Smooth muscle cell (in vitro differentiated cells): ENCODE data around the gene IL20. TPM values are rescaled to one million over a fixed set of nuclear protein-coding genes. Genes with fewer than 3 reads are reported as not detected.

Experiments used
- DNase-seq: peaks from one replicate; lab custom pipeline; 2025; ENCODE audit not compliant: unreplicated experiment; lab: John Stamatoyannopoulos, UW
- H2AFZ ChIP-seq: fragments of 200-600 bp; sonication (generic); 2 replicates; pipeline ENCODE4 v1.6.0; 2016; ENCODE audit warnings: antibody characterized with exemption, low read depth, mild to moderate bottlenecking
- H3F3A ChIP-seq: fragments of 200-600 bp; sonication (generic); 2 replicates; pipeline ENCODE4 v1.6.0; 2017; ENCODE audit warnings: antibody characterized with exemption, low read depth
- H3K27ac ChIP-seq: fragments of 200-600 bp; sonication (generic); 2 replicates; pipeline ENCODE4 v1.5.1; 2016; ENCODE audit warnings: low read depth, mild to moderate bottlenecking
- H3K27me3 ChIP-seq: fragments of 200-600 bp; sonication (generic); 2 replicates; pipeline ENCODE4 v1.6.1; 2016; ENCODE audit warnings: low read depth, mild to moderate bottlenecking
- H3K36me3 ChIP-seq: fragments of 200-600 bp; sonication (generic); 2 replicates; pipeline ENCODE4 v1.5.1; 2016; ENCODE audit warnings: low read depth
- H3K4me1 ChIP-seq: fragments of 200-600 bp; sonication (generic); 2 replicates; pipeline ENCODE4 v1.5.1; 2016; ENCODE audit warnings: low read depth
- H3K4me2 ChIP-seq: fragments of 200-600 bp; sonication (generic); 2 replicates; pipeline ENCODE4 v1.6.0; 2016; ENCODE audit warnings: mild to moderate bottlenecking
- H3K4me3 ChIP-seq: fragments of 200-600 bp; sonication (generic); 2 replicates; pipeline ENCODE4 v1.5.1; 2016; ENCODE audit warnings: mild to moderate bottlenecking
- H3K79me2 ChIP-seq: fragments of 200-600 bp; sonication (generic); 2 replicates; pipeline ENCODE4 v1.6.0; 2016; ENCODE audit warnings: low read depth, mild to moderate bottlenecking
- H3K9ac ChIP-seq: fragments of 200-600 bp; sonication (generic); 2 replicates; pipeline ENCODE4 v1.6.0; 2016; ENCODE audit warnings: low read depth
- H3K9me3 ChIP-seq: fragments of 200-600 bp; sonication (generic); replicated peaks from 2 replicates; pipeline ENCODE4 v1.5.1; 2016; ENCODE audit warnings: low read depth
- H4K20me1 ChIP-seq: fragments of 200-600 bp; sonication (generic); 2 replicates; pipeline ENCODE4 v1.6.0; 2016; ENCODE audit warnings: low read depth
- WGBS: methylation state at CpG from one replicate; pipeline ENCODE4 v1.1.7; 2016; ENCODE audit warnings: low lambda C conversion rate; 5-methylcytosine and 5-hydroxymethylcytosine counted together
- polyA plus RNA-seq: library from polyadenylated mRNA; unstranded; fragments of >200 nt; fragmentation: Nextera tagmentation; extraction: Ambion mirVana; gene quantifications from 2 replicates; pipeline ENCODE4 v1.2.1, GENCODE V29; 2016
- total RNA-seq: library from RNA; depleted of rRNA; stranded (reverse); fragments of >200 nt; gene quantifications from 2 replicates; pipeline ENCODE4 v1.2.3, GENCODE V29; 2014
- TF ChIP-seq, protein P1 (sequence below): fragments of 200-600 bp; sonication (generic); IDR thresholded peaks from 2 replicates; pipeline ENCODE4 v1.5.1; 2017; ENCODE audit warnings: borderline replicate concordance, mild to moderate bottlenecking, antibody characterized with exemption; ENCODE audit not compliant: insufficient read depth, poor library complexity, severe bottlenecking

IL20 gene
- total and polyA plus RNA-seq, 2 experiments from 2014 or later, result not detected

DNA sequence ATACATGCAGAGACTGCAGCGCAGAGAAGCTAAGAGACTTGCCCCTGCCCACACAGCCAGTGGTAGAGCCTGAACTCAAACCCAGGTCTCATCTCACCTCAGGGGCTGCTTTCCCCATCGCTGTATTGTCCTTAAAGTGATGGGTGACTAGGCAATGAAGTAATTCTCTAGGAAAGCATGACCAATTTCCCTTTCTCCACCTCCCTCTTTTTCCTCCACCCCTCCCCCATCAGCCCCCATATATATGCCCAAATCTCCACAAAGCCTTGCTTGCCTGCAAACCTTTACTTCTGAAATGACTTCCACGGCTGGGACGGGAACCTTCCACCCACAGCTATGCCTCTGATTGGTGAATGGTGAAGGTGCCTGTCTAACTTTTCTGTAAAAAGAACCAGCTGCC lies 31.8 kb downstream of the IL20 start, which contains the start of gene IL24:
TSS of gene IL24 (plus strand) at position 269 of the 400 bp plus-strand sequence. CDS start 390 bp downstream, outside the sequence.
- Histone ChIP-seq H3K27ac (peak within 1 kb of the TSS; percentile 88), H2AFZ (no peak within 1 kb of the TSS), H3K9ac (peak within 1 kb of the TSS; percentile 57), H3K9me3 (no peaks in the 10 kb centered on the region), H3K27me3 (no peaks in the 10 kb centered on the region), H4K20me1 (no peaks in the 10 kb centered on the region), H3K4me1 (peaks cover 12% of the 10 kb centered on the region), H3K79me2 (no peaks in the 10 kb centered on the region), H3K4me3 (no peak within 1 kb of the TSS), H3F3A (no peaks in the 10 kb centered on the region), H3K36me3 (no peaks in the 10 kb centered on the region), H3K4me2 (peak within 1 kb of the TSS; percentile 70)
- 68% methylated on average over 4 of the region's 4 CpGs for WGBS
- DNase-seq, result no peak
- TF ChIP-seq, protein P1, sequence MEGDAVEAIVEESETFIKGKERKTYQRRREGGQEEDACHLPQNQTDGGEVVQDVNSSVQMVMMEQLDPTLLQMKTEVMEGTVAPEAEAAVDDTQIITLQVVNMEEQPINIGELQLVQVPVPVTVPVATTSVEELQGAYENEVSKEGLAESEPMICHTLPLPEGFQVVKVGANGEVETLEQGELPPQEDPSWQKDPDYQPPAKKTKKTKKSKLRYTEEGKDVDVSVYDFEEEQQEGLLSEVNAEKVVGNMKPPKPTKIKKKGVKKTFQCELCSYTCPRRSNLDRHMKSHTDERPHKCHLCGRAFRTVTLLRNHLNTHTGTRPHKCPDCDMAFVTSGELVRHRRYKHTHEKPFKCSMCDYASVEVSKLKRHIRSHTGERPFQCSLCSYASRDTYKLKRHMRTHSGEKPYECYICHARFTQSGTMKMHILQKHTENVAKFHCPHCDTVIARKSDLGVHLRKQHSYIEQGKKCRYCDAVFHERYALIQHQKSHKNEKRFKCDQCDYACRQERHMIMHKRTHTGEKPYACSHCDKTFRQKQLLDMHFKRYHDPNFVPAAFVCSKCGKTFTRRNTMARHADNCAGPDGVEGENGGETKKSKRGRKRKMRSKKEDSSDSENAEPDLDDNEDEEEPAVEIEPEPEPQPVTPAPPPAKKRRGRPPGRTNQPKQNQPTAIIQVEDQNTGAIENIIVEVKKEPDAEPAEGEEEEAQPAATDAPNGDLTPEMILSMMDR, result no peak

DNA sequence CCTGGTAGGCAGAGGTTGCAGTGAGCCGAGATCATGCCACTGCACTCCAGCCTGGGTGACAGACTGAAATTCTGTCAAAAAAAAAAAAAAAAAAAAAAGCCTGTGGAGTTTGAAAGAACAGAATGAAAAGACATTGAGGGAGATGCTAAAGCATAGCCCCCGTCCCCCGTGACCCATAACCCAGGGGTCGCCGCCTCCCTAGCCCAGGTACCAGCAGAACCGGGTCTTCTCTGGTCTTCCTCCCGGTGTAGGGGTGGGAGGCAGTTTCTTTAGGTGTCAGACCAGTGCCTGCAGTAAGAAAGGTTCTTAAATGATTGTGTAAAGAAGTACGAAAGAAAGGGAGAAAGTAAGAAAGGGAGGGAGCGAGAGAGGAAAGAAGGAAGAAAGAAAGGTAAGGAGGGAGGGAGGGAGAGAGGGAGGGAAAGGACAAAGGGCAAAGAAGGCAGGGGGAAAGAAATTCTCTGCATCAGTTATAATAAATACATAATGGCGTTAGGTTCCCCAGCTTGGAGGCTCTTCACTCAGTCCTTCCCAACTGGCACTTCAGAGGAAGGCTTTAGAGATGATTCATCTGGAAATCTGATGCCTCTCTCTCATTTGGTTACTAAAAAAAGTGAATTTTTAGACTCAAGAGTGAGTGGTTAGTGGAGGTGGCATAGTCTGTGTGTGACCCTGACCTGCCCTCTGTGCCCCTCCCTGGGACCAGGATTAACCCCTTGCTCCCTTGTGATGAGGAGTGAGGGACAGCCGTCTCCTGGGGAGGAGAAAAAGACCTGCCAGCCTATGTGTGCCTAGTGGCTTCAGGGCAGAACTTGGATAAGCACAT lies 32.9 kb downstream of the IL20 start:
- Histone ChIP-seq H3K27ac (peak overlapping the region; percentile 61), H3K36me3 (no peaks in the 10 kb centered on the region), H3F3A (no peaks in the 10 kb centered on the region), H3K4me3 (no peak overlapping the region), H2AFZ (no peak overlapping the region), H4K20me1 (no peaks in the 10 kb centered on the region), H3K27me3 (no peaks in the 10 kb centered on the region), H3K9ac (no peak overlapping the region), H3K9me3 (no peaks in the 10 kb centered on the region), H3K4me1 (peaks cover 12% of the 10 kb centered on the region), H3K4me2 (peak overlapping the region; percentile 70), H3K79me2 (no peaks in the 10 kb centered on the region)
- DNase-seq, result no peak
- WGBS, result 64% methylated on average over 10 of the region's 11 CpGs
- TF ChIP-seq, protein P1, result no peak

DNA sequence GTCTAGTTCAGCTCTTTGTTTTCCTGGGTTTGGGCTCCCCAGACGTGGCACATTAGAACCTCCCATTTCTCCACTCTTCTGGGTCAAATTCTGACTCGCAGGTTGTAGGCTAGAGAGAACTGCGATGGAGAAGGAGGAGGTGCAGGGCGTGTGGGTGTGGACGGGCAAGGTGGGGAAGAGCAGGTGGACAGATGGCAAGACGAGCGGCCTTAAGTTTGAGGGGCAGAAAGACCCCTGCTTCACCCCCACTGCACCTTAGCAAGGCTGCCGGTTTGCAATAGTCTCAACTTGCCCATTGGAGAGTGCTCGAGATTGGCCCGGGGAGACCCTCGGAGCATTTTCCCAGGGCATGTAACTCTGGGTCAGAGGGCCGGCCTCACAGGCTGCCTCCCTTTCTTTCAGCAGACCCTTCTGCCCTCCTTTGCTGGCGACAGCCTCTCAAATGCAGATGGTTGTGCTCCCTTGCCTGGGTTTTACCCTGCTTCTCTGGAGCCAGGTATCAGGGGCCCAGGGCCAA lies 33.5 kb downstream of the IL20 start:
- H3F3A ChIP-seq, result no peaks in the 10 kb centered on the region
- no peaks in the 10 kb centered on the region for H3K79me2 ChIP-seq
- no peaks in the 10 kb centered on the region for H3K27me3 ChIP-seq
- H4K20me1 ChIP-seq, result no peaks in the 10 kb centered on the region
- peaks cover 12% of the 10 kb centered on the region for H3K4me1 ChIP-seq
- peak overlapping the region; percentile 61 for H3K27ac ChIP-seq
- peak overlapping the region; percentile 70 for H3K4me2 ChIP-seq
- DNase-seq, result no peak
- no peak overlapping the region for H3K4me3 ChIP-seq
- WGBS, result 85% methylated on average over 13 of the region's 13 CpGs
- H3K9ac ChIP-seq, result no peak overlapping the region
- TF ChIP-seq, protein P1, result no peak
- no peaks in the 10 kb centered on the region for H3K9me3 ChIP-seq
- no peak overlapping the region for H2AFZ ChIP-seq
- H3K36me3 ChIP-seq, result no peaks in the 10 kb centered on the region
